H1 (cell line): ENCODE measurements around the gene POLD4. TPM values are rescaled to one million over a fixed set of nuclear protein-coding genes. Genes with fewer than 3 reads are reported as not detected.
A peak's percentile ranks its signal among the peaks of the same experiment; 100 is the strongest.

ENCODE experiments used
- BRCA1 ChIP-seq: IDR thresholded peaks from 2 replicates; pipeline ENCODE4 v1.6.1; 2012; ENCODE audit warnings: low read depth, low read length, improper control_type of control experiment
- CHD2 ChIP-seq: IDR thresholded peaks from 2 replicates; pipeline ENCODE4 v1.6.1; 2012; ENCODE audit warnings: low read length, improper control_type of control experiment
- CHD7 ChIP-seq: fragments of 300-600 bp; sonication (generic); IDR thresholded peaks from 2 replicates; pipeline ENCODE4 v1.7.1; 2012; ENCODE audit warnings: low read length, moderate library complexity, mild to moderate bottlenecking, inconsistent platforms; ENCODE audit not compliant: insufficient replicate concordance
- CTCF ChIP-seq, 3 experiments: IDR thresholded peaks; 1 replicate in 2 of 3; 2 replicates in 1 of 3; pipeline versions ENCODE4 v1.5.1 to v1.6.1; 2011; ENCODE audit warnings: low read length in 3 of 3, mild to moderate bottlenecking in 3 of 3, inconsistent platforms in 2 of 3, low read depth in 1 of 3, moderate library complexity in 1 of 3; ENCODE audit not compliant: insufficient read depth in 1 of 3; ENCODE audit errors: control extremely low read depth in 1 of 3
- FOSL1 ChIP-seq: IDR thresholded peaks from 2 replicates; pipeline ENCODE4 v1.6.1; 2011; ENCODE audit warnings: mild to moderate bottlenecking, low read depth, low read length, moderate library complexity; ENCODE audit not compliant: insufficient read depth
- RBBP5 ChIP-seq: IDR thresholded peaks from 2 replicates; pipeline ENCODE4 v1.7.1; 2012; ENCODE audit warnings: low read depth, mild to moderate bottlenecking, inconsistent platforms, low read length, moderate library complexity, borderline replicate concordance
- SIRT6 ChIP-seq: IDR thresholded peaks from one replicate; pipeline ENCODE4 v1.7.1; 2012; ENCODE audit warnings: low read length, inconsistent platforms
- SRF ChIP-seq: IDR thresholded peaks from 2 replicates; pipeline ENCODE4 v1.6.1; 2011; ENCODE audit warnings: mild to moderate bottlenecking, low read depth, low read length, moderate library complexity
- polyA plus RNA-seq, 7 experiments: library from polyadenylated mRNA; depleted of rRNA in 3 of 7; stranded (reverse) in 5 of 7; unstranded in 2 of 7; fragments of >200 nt in 5 of 7; fragments of 200-250 nt in 2 of 7; gene quantifications; 1 replicate in 5 of 7; 2 replicates in 1 of 7; 4 replicates in 1 of 7; pipeline versions ENCODE4 v1.2.1 to v1.2.3, GENCODE V29; 2011 to 2013; ENCODE audit warnings: missing spikeins in 2 of 7, mixed read lengths in 2 of 7
- total RNA-seq: library from RNA; stranded (reverse); fragmentation: NEBNext Ultra II Directional; extraction: Animal tissue kit (Norgen Biotek cat#: 25700); gene quantifications from 2 replicates; pipeline ENCODE4 v1.2.1, GENCODE V29; 2021

POLD4 gene
- total and polyA plus RNA-seq, 2 of the 8 experiments (the other 6 are each of a cell fraction or from before 2014, with no cell fraction given), result 21.2 to 46.7 TPM

- TF ChIP-seq CTCF (IDR thresholded peaks at IDR 0.05; ENCODE audit: control extremely low read depth in 1 of 3, insufficient read depth in 1 of 3, low read depth in 1 of 3, low read length in 3 of 3) (peak in 1 of 3 experiments; percentile 3; a peak in 1 of 4 replicates), SRF (no peak), RBBP5 (peak; percentile 59; the same call in 1 of the 2 replicates), CHD2 (no peak), SIRT6 (no peak), BRCA1 (no peak), CHD7 (no peak), FOSL1 (no peak)
These were observed 19.8 kb upstream of the POLD4 start, which contains the start of gene CLCF1 (continued) for GRCh38 chr11:67372993-67373647.
